ENCODE results near the gene MRAP2.

MRAP2 gene

GRCh38 chr6:84033523-84034451, at the start of gene MRAP2:
MRAP2 (plus strand) TSS chr6:84033772; CDS start chr6:84055319, 21,547 bp downstream.
- no peak for DNase-seq (ENCODE audit: low read depth)

- DNase-seq (ENCODE audit: low read depth): no peak
Observed at GRCh38 chr6:83984411-83984810, 49.2 kb upstream of the MRAP2 start.

- DNase-seq (ENCODE audit: low read depth): no peak
Observed at GRCh38 chr6:83985308-83985713, 48.3 kb upstream of the MRAP2 start.

GRCh38 chr6:83985715-83986114, 47.9 kb upstream of the MRAP2 start:
- DNase-seq (ENCODE audit: low read depth): no peak

GRCh38 chr6:83998021-83998584, 35.5 kb upstream of the MRAP2 start:
- DNase-seq (ENCODE audit: low read depth): no peak

GRCh38 chr6:84001119-84001518, 32.5 kb upstream of the MRAP2 start:
- no peak for DNase-seq (ENCODE audit: low read depth)

- DNase-seq (ENCODE audit: low read depth): no peak
Observed at GRCh38 chr6:84002226-84002625, 31.3 kb upstream of the MRAP2 start.

GRCh38 chr6:84003131-84003530, 30.4 kb upstream of the MRAP2 start:
- no peak for DNase-seq (ENCODE audit: low read depth)

- DNase-seq (ENCODE audit: low read depth): no peak
Observed at GRCh38 chr6:84003654-84004053, 29.9 kb upstream of the MRAP2 start.

GRCh38 chr6:84007871-84008270, 25.7 kb upstream of the MRAP2 start:
- no peak for DNase-seq (ENCODE audit: low read depth)

- DNase-seq (ENCODE audit: low read depth): no peak
Observed at GRCh38 chr6:84013354-84013753, 20.2 kb upstream of the MRAP2 start.

- DNase-seq (ENCODE audit: low read depth): no peak
Observed at GRCh38 chr6:84013931-84014330, 19.6 kb upstream of the MRAP2 start.

- DNase-seq (ENCODE audit: low read depth): no peak
Observed at GRCh38 chr6:84016029-84016428, 17.5 kb upstream of the MRAP2 start.

GRCh38 chr6:84017709-84018452, 15.7 kb upstream of the MRAP2 start:
- DNase-seq (ENCODE audit: low read depth): no peak

GRCh38 chr6:84018453-84019061, 15.0 kb upstream of the MRAP2 start:
- DNase-seq (ENCODE audit: low read depth): no peak

GRCh38 chr6:84019141-84019841, 14.3 kb upstream of the MRAP2 start:
- DNase-seq (ENCODE audit: low read depth): no peak

- no peak for DNase-seq (ENCODE audit: low read depth)
Observed at GRCh38 chr6:84019842-84020211, 13.7 kb upstream of the MRAP2 start.

- no peak for DNase-seq (ENCODE audit: low read depth)
Observed at GRCh38 chr6:84021625-84022024, 11.9 kb upstream of the MRAP2 start.

- no peak for DNase-seq (ENCODE audit: low read depth)
Observed at GRCh38 chr6:84026721-84027164, 6.8 kb upstream of the MRAP2 start.

GRCh38 chr6:84027340-84028181, 6.0 kb upstream of the MRAP2 start:
- no peak for DNase-seq (ENCODE audit: low read depth)

GRCh38 chr6:84028350-84028749, 5.2 kb upstream of the MRAP2 start:
- DNase-seq (ENCODE audit: low read depth): no peak

Data from HS-27A (cell line).